Vagina (tissue), 2 donors: ENCODE data around the gene KDM6B. TPM values are rescaled to one million over a fixed set of nuclear protein-coding genes. Genes with fewer than 3 reads are reported as not detected.
A peak's percentile ranks its signal among the peaks of the same experiment; 100 is the strongest.

Experiments used
- DNase-seq, 2 donors: peaks; one replicate each; pipeline ENCODE4 v3.0.0-alpha.2; 2017; ENCODE audit errors: extremely low spot score in 2 of 2
- H3K27ac ChIP-seq: fragments of 200-600 bp; sonication (generic); one replicate; pipeline ENCODE4 v1.5.1; 2019
- H3K27me3 ChIP-seq: fragments of 200-600 bp; sonication (generic); one replicate; pipeline ENCODE4 v1.5.1; 2019
- H3K36me3 ChIP-seq, 2 donors: fragments of 200-600 bp; sonication (generic); one replicate each; pipeline ENCODE4 v1.5.1; 2017 to 2019
- H3K4me1 ChIP-seq: fragments of 200-600 bp; sonication (generic); one replicate; pipeline ENCODE4 v1.5.1; 2019
- H3K4me3 ChIP-seq, 2 donors: fragments of 200-600 bp; sonication (generic); 1 replicate in 1 of 2; 2 replicates in 1 of 2; pipeline ENCODE4 v1.5.1; 2016 to 2019
- H3K9me3 ChIP-seq: fragments of 200-600 bp; sonication (generic); one replicate; pipeline ENCODE4 v1.5.1; 2019
- POLR2A ChIP-seq, 2 donors: fragments of 450-650 bp; IDR thresholded peaks; one replicate each; pipeline ENCODE4 v1.6.1; 2017; ENCODE audit warnings: antibody characterized with exemption in 2 of 2, mild to moderate bottlenecking in 2 of 2, moderate library complexity in 2 of 2
- POLR2AphosphoS5 ChIP-seq, 2 donors: sonication (generic); formaldehyde crosslinking; IDR thresholded peaks; one replicate each; pipeline ENCODE4 v1.9.0; 2017; ENCODE audit warnings: antibody characterized with exemption in 2 of 2, mild to moderate bottlenecking in 2 of 2, low read depth in 1 of 2; ENCODE audit not compliant: insufficient read depth in 1 of 2
- intact Hi-C: fragments of 100-400 bp; cut with DNase I; formaldehyde crosslinking; loops from one replicate; pipeline ENCODE4 v1.15.1; 2023
- total RNA-seq: library from RNA; depleted of rRNA; stranded (reverse); fragments of >200 nt; gene quantifications from one replicate; pipeline ENCODE4 v1.2.3, GENCODE V29; 2016
- TF ChIP-seq, protein P1 (sequence below), 3 experiments: fragments of 450-650 bp in 2 of 3; fragments of 200-600 bp in 1 of 3; sonication (generic) in 1 of 3; IDR thresholded peaks; one replicate each; pipeline ENCODE4 v1.5.1; 2017 to 2019; ENCODE audit warnings: antibody characterized with exemption in 3 of 3, mild to moderate bottlenecking in 2 of 3, moderate library complexity in 2 of 3

The KDM6B gene
- total RNA-seq, 1 donor from 2014 or later, result 12.5 TPM

DNA sequence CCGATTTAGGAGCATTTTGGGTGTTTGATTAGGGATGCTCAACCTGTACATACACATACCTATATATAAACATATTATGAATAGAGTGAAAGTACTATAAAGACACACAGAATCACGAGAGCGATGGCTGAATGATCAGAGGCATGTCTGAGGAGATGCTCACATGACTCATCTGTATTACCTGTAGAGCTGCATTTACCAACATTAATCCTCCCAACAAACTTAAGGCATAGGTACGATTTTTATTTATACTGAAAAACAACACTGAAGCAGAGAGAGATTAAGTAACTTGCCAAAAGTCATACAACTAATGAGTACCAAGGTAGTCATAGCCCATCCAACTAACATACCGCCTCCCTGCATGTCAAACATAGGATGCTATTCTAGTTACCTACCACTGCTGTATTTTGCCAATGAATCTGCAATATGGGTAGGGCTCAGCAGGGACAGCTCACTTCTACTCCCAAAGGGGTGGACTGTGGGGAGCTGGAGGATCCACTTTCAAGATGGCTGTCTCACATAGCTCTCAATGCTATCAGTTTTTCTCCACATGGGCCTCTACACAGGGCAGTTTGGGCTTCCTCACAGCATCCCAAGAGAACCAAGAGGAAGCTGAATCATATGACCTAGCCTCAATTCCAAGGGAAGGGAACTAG, 31.1 kb downstream of the KDM6B start:
- Histone ChIP-seq H3K27ac (no peak overlapping the region), H3K4me3 (no peak overlapping the region), H3K9me3 (no peaks in the 10 kb centered on the region), H3K4me1 (peaks cover 17% of the 10 kb centered on the region), H3K36me3 (no peaks in the 10 kb centered on the region), H3K27me3 (no peaks in the 10 kb centered on the region)
- no peak for TF ChIP-seq POLR2AphosphoS5 (IDR thresholded peaks at IDR 0.05; ENCODE audit: insufficient read depth in 1 of 2, low read depth in 1 of 2)
- TF ChIP-seq POLR2A (IDR thresholded peaks at IDR 0.05), result no peak
- TF ChIP-seq, protein P1, sequence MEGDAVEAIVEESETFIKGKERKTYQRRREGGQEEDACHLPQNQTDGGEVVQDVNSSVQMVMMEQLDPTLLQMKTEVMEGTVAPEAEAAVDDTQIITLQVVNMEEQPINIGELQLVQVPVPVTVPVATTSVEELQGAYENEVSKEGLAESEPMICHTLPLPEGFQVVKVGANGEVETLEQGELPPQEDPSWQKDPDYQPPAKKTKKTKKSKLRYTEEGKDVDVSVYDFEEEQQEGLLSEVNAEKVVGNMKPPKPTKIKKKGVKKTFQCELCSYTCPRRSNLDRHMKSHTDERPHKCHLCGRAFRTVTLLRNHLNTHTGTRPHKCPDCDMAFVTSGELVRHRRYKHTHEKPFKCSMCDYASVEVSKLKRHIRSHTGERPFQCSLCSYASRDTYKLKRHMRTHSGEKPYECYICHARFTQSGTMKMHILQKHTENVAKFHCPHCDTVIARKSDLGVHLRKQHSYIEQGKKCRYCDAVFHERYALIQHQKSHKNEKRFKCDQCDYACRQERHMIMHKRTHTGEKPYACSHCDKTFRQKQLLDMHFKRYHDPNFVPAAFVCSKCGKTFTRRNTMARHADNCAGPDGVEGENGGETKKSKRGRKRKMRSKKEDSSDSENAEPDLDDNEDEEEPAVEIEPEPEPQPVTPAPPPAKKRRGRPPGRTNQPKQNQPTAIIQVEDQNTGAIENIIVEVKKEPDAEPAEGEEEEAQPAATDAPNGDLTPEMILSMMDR (IDR thresholded peaks at IDR 0.05), result no peak
- DNase-seq, result peak; percentile 64 to 80
- intact Hi-C loops, result loop anchor here (5.0 kb wide), 1 partner anchor 122 kb away; no protein-coding TSS in a partner anchor

DNA sequence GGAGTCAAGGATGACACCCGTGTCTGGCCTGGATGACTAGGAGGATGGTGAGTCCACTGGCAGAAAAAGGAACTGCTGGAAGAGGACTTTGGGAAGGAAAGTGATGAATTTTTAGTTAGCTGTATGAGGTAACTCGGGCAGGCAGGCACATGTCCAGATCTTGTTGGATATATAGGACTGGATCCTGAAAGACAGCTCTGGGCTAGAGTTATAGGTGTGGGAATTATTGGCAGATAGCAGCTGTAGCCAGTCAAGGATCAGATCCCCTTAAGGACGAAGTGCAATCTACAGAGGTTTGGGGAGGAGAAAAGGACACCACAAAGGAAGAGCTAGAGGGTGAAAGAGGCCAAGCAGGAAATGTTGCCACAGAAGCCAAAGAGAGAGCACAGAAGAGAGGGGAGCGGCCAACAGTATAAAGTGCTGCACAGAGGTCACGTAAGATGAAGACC, 33.9 kb downstream of the KDM6B start:
- intact Hi-C loops, result no loop called here

DNA sequence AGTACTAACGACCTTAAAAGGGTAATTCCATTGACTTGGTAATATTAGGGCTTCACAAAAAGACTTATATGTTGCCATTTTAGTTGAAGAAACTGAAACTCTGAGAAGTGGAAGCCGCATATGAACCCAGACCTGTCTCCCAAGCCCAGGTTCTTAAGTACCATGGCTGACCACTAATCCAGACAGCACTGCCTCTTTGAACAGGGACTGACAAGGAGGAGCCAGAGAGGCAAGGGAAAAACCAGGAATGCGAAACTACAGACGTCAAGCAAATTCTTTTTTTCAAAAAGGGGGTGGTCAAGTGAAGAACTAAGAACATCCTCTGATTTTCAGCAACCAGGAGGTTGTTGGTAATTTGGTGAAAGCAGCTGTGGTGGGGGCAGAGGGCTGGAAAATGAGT, 39.0 kb downstream of the KDM6B start:
- Histone ChIP-seq H3K4me3 (no peak overlapping the region), H3K27ac (no peak overlapping the region), H3K36me3 (no peaks in the 10 kb centered on the region), H3K4me1 (peaks cover 5% of the 10 kb centered on the region), H3K9me3 (no peaks in the 10 kb centered on the region), H3K27me3 (no peaks in the 10 kb centered on the region)
- TF ChIP-seq, protein P1 (IDR thresholded peaks at IDR 0.05), result no peak
- TF ChIP-seq POLR2AphosphoS5 (IDR thresholded peaks at IDR 0.05; ENCODE audit: insufficient read depth in 1 of 2, low read depth in 1 of 2) (no peak), POLR2A (IDR thresholded peaks at IDR 0.05) (no peak)
- DNase-seq, result no peak
- intact Hi-C loops, result no loop called here

More for the DNA sequence above, 33.9 kb downstream of the KDM6B start:
- H3K4me3 ChIP-seq, result no peak overlapping the region
- TF ChIP-seq POLR2AphosphoS5 (IDR thresholded peaks at IDR 0.05; ENCODE audit: insufficient read depth in 1 of 2, low read depth in 1 of 2), result no peak
- TF ChIP-seq POLR2A (IDR thresholded peaks at IDR 0.05), result no peak
- TF ChIP-seq, protein P1 (IDR thresholded peaks at IDR 0.05), result no peak
- H3K27me3 ChIP-seq, result no peaks in the 10 kb centered on the region
- peaks cover 16% of the 10 kb centered on the region for H3K4me1 ChIP-seq
- DNase-seq, result peak; percentile 52 to 79
- no peak overlapping the region for H3K27ac ChIP-seq
- H3K9me3 ChIP-seq, result no peaks in the 10 kb centered on the region
- H3K36me3 ChIP-seq, result no peaks in the 10 kb centered on the region

DNA sequence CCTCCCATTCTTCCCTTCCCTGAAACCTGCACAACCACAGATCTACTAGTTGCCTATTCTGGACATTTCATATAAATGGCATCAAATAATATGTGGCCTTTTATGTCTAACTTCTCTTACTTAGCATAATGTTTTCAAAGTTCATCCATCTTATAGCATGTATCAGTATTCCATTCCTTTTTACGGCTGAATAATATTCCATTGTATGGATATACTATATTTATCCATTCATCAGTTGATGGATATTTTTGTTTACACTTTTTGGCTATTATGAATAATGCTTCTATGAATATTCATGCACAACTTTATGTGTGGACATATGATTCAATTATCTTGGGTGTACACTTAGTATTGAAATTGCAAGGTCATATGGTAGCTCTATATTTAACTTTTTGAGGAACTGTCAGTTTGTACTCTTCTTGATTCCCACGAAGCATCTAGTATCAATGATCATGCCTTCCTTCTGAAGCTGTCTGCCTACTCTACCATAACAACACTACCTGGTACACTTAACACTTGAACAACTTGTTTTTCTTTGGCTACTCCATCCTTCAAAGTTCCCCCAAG, 41.9 kb downstream of the KDM6B start:
- Histone ChIP-seq H3K4me1 (peaks cover 5% of the 10 kb centered on the region), H3K27ac (no peak overlapping the region), H3K36me3 (peaks cover 0 to 6% of the 10 kb centered on the region in 2 donors), H3K9me3 (no peaks in the 10 kb centered on the region), H3K4me3 (no peak overlapping the region), H3K27me3 (no peaks in the 10 kb centered on the region)
- TF ChIP-seq, protein P1 (IDR thresholded peaks at IDR 0.05), result no peak
- TF ChIP-seq POLR2A (IDR thresholded peaks at IDR 0.05) (no peak), POLR2AphosphoS5 (IDR thresholded peaks at IDR 0.05; ENCODE audit: insufficient read depth in 1 of 2, low read depth in 1 of 2) (no peak)
- no peak for DNase-seq
- intact Hi-C loops, result no loop called here

DNA sequence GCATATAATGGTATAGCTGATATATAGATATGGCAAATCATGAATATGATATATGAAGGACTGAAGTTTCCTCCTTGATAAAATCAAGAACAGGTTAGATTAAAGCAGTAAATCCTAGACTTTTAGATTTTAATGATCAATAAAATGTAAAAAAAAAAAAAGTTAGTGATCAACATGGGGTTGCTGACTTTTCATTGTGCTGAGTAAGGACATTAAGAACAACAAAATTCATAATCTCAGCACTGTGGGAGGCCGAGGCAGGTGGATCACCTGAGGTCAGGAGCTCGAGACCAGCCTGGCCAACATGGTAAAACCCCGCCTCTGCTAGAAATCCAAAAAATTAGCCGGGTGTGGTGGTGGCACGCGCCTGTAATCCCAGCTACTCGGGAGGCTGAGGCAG, 44.2 kb downstream of the KDM6B start:
- peaks cover 0 to 9% of the 10 kb centered on the region in 2 donors for H3K36me3 ChIP-seq
- peak in 1 of 2 donors; percentile 6 for DNase-seq

More for the DNA sequence above, 44.2 kb downstream of the KDM6B start:
- TF ChIP-seq, protein P1 (IDR thresholded peaks at IDR 0.05), result no peak
- TF ChIP-seq POLR2A (IDR thresholded peaks at IDR 0.05) (no peak), POLR2AphosphoS5 (IDR thresholded peaks at IDR 0.05; ENCODE audit: insufficient read depth in 1 of 2, low read depth in 1 of 2) (no peak)
- Histone ChIP-seq H3K27ac (no peak overlapping the region), H3K9me3 (no peaks in the 10 kb centered on the region), H3K27me3 (no peaks in the 10 kb centered on the region), H3K4me1 (peaks cover 29% of the 10 kb centered on the region), H3K4me3 (no peak overlapping the region)
- intact Hi-C loops, result no loop called here
